HEK293 (cell line): ENCODE measurements around the gene TNS4.

Experiments
- CTCF ChIP-seq: fragments of 450-650 bp; formaldehyde crosslinking; IDR thresholded peaks from 2 replicates; pipeline ENCODE4 v1.5.1; 2016; ENCODE audit warnings: missing biosample characterization, missing genetic modification characterization
- REST ChIP-seq: fragments of 450-650 bp; formaldehyde crosslinking; IDR thresholded peaks from 2 replicates; pipeline ENCODE4 v1.5.1; 2016; ENCODE audit warnings: missing biosample characterization, missing genetic modification characterization
- TRIM28 ChIP-seq: IDR thresholded peaks from 2 replicates; pipeline ENCODE4 v1.6.1; 2011; ENCODE audit warnings: low read length, control low read depth, borderline replicate concordance
- ZBTB21 ChIP-seq: fragments of 450-650 bp; formaldehyde crosslinking; IDR thresholded peaks from 2 replicates; pipeline ENCODE4 v1.5.1; 2017; ENCODE audit warnings: missing biosample characterization, missing genetic modification characterization
- ZNF274 ChIP-seq, 2 experiments: fragments of 200-500 bp in 1 of 2; fragments of 450-650 bp in 1 of 2; sonication (Bioruptor generic) in 1 of 2; formaldehyde crosslinking in 1 of 2; IDR thresholded peaks; 2 replicates each; pipeline versions ENCODE4 v1.5.1 to v1.6.1; 2014 to 2016; ENCODE audit warnings: borderline replicate concordance in 1 of 2, inconsistent platforms in 1 of 2, low read length in 1 of 2, missing biosample characterization in 1 of 2, missing genetic modification characterization in 1 of 2

GRCh38 chr17:40437095-40437732, 64.2 kb downstream of the TNS4 start:
- no peak for TF ChIP-seq CTCF (tag by site-specific recombination)
- no peak for TF ChIP-seq TRIM28
- no peak for TF ChIP-seq ZBTB21 (tag by site-specific recombination)
- TF ChIP-seq REST (tag by site-specific recombination): no peak
- TF ChIP-seq ZNF274 (IDR thresholded peaks at IDR 0.05; ENCODE audit: low read length): no peak
- no peak for TF ChIP-seq ZNF274 (tag by site-specific recombination; IDR thresholded peaks at IDR 0.05; ENCODE audit: borderline replicate concordance)
